Measurements from ENCODE around the gene ELP5. TPM values are rescaled to one million over a fixed set of nuclear protein-coding genes. Genes with fewer than 3 reads are reported as not detected.

The ELP5 gene
- total and polyA plus RNA-seq, 10 of the 15 experiments (the other 5 are each of a cell fraction or from before 2014, with no cell fraction given): 41.1 to 109 (median 77.5) TPM

- TF ChIP-seq, protein P1, sequence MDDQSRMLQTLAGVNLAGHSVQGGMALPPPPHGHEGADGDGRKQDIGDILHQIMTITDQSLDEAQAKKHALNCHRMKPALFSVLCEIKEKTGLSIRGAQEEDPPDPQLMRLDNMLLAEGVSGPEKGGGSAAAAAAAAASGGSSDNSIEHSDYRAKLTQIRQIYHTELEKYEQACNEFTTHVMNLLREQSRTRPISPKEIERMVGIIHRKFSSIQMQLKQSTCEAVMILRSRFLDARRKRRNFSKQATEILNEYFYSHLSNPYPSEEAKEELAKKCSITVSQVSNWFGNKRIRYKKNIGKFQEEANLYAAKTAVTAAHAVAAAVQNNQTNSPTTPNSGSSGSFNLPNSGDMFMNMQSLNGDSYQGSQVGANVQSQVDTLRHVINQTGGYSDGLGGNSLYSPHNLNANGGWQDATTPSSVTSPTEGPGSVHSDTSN (IDR thresholded peaks at IDR 0.05; ENCODE audit: insufficient replicate concordance, low read depth, low read length): no peak
- TF ChIP-seq SUPT20H (IDR thresholded peaks at IDR 0.05; ENCODE audit: borderline replicate concordance, control insufficient read depth, low read depth, low read length): no peak
- peak; percentile 80; the same call in 1 of the 2 replicates for TF ChIP-seq NR2C1 (IDR thresholded peaks at IDR 0.05)
- TF ChIP-seq CTCF (IDR thresholded peaks at IDR 0.05 in 2 of 3, conservative IDR thresholded peaks at IDR 0.05 in 1 of 3; ENCODE audit: control insufficient read depth in 2 of 3, extremely low read depth in 1 of 3, insufficient read depth in 1 of 3, low read depth in 3 of 3, low read length in 3 of 3): no peak
- no peak for TF ChIP-seq RBBP5 (conservative IDR thresholded peaks at IDR 0.05)
- TF ChIP-seq HCFC1 (IDR thresholded peaks at IDR 0.05; ENCODE audit: low read length): peak; percentile 79
- TF ChIP-seq EED (IDR thresholded peaks at IDR 0.05; ENCODE audit: low read depth): no peak
- TF ChIP-seq ZNF622 (IDR thresholded peaks at IDR 0.05): no peak
- TF ChIP-seq ZNF207 (IDR thresholded peaks at IDR 0.05; ENCODE audit: borderline replicate concordance): no peak
- TF ChIP-seq IKZF1 (conservative IDR thresholded peaks at IDR 0.05): peak; percentile 85
- TF ChIP-seq EZH2 (IDR thresholded peaks at IDR 0.05; ENCODE audit: borderline replicate concordance, control insufficient read depth, low read depth, low read length): no peak
- no peak for TF ChIP-seq CBX5 (IDR thresholded peaks at IDR 0.05; ENCODE audit: low read depth)
- TF ChIP-seq RB1 (IDR thresholded peaks at IDR 0.05; ENCODE audit: borderline replicate concordance): peak; percentile 59; the same call in 1 of the 2 replicates
- TF ChIP-seq KAT2A (conservative IDR thresholded peaks at IDR 0.05; ENCODE audit: control insufficient read depth, low read depth, low read length): no peak
- TF ChIP-seq HDAC6 (IDR thresholded peaks at IDR 0.05; ENCODE audit: unreplicated experiment): no peak
- TF ChIP-seq EP300 (IDR thresholded peaks at IDR 0.05; ENCODE audit: borderline replicate concordance in 1 of 2, control insufficient read depth in 1 of 2, low read depth in 2 of 2, low read length in 2 of 2): 0 out of 4 replicates have a peak, but pooled peaks of 1 of the 2 experiments have one; percentile 54
- TF ChIP-seq STAT3 (IDR thresholded peaks at IDR 0.05; ENCODE audit: low read depth, low read length): 0 out of 2 replicates have a peak, but pooled peaks have one; percentile 21
- peak; percentile 82 for TF ChIP-seq CREM (IDR thresholded peaks at IDR 0.05; ENCODE audit: low read depth)
- TF ChIP-seq, protein P2, sequence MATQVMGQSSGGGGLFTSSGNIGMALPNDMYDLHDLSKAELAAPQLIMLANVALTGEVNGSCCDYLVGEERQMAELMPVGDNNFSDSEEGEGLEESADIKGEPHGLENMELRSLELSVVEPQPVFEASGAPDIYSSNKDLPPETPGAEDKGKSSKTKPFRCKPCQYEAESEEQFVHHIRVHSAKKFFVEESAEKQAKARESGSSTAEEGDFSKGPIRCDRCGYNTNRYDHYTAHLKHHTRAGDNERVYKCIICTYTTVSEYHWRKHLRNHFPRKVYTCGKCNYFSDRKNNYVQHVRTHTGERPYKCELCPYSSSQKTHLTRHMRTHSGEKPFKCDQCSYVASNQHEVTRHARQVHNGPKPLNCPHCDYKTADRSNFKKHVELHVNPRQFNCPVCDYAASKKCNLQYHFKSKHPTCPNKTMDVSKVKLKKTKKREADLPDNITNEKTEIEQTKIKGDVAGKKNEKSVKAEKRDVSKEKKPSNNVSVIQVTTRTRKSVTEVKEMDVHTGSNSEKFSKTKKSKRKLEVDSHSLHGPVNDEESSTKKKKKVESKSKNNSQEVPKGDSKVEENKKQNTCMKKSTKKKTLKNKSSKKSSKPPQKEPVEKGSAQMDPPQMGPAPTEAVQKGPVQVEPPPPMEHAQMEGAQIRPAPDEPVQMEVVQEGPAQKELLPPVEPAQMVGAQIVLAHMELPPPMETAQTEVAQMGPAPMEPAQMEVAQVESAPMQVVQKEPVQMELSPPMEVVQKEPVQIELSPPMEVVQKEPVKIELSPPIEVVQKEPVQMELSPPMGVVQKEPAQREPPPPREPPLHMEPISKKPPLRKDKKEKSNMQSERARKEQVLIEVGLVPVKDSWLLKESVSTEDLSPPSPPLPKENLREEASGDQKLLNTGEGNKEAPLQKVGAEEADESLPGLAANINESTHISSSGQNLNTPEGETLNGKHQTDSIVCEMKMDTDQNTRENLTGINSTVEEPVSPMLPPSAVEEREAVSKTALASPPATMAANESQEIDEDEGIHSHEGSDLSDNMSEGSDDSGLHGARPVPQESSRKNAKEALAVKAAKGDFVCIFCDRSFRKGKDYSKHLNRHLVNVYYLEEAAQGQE (IDR thresholded peaks at IDR 0.05; ENCODE audit: low read depth, low read length): no peak
- peak; percentile 43; the same call in 1 of the 2 replicates for TF ChIP-seq RELB (IDR thresholded peaks at IDR 0.05; ENCODE audit: low read depth)
- TF ChIP-seq CBX3 (IDR thresholded peaks at IDR 0.05; ENCODE audit: borderline replicate concordance, low read depth): no peak
Measured at GRCh38 chr17:7306911-7307685, 55.1 kb downstream of the ELP5 start, which contains the start of gene EIF5A (continued).
